NCI-H446 treated with DMSO at 0.1 percent for 48 hours (cell line): Measurements from ENCODE around the gene ARHGAP25.

Source experiments
- DNase-seq: peaks from one replicate; lab custom pipeline; 2025; lab: John Stamatoyannopoulos, UW

Gene ARHGAP25

DNA sequence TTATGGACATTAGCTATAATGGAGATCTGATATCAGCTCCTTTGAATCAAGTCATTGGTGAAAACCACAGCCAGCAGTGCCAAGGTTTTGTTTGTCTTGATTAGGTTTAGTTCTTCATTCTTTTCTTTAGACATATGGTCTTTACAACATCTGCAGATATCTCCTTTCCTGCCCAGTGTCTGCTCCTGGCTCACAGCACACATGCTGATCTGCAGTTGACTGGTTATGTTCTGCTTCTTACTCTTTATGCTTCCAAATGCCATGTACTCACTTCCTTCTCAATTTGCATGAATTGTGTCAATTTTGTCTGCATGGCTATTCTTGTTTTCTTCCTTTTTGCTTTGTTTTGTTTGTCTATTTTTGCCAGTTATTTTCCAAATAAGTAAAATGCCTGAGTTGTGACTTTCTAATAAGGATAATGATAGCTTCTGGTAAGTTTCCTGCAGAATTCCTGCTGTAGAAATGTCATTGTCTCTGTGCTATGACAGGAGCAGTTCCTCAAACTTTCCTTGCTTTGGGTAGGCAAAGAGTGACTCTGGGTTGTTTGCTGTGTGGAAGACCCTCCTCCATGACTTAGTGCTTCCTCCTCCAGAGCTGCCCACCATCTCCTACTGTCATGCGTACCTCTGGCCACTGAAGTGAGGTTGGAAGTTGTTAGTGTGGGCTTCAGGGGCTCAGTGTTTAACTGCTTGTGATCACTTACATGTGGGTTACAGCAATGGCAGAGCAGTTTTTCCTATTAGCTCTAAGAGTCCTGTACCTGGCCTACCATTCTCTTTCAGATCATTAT, 8.2 kb downstream of the ARHGAP25 start:
- DNase-seq, result no peak

- no peak for DNase-seq
Measured at GRCh38 chr2:68743531-68743930, 8.9 kb downstream of the ARHGAP25 start.

DNA sequence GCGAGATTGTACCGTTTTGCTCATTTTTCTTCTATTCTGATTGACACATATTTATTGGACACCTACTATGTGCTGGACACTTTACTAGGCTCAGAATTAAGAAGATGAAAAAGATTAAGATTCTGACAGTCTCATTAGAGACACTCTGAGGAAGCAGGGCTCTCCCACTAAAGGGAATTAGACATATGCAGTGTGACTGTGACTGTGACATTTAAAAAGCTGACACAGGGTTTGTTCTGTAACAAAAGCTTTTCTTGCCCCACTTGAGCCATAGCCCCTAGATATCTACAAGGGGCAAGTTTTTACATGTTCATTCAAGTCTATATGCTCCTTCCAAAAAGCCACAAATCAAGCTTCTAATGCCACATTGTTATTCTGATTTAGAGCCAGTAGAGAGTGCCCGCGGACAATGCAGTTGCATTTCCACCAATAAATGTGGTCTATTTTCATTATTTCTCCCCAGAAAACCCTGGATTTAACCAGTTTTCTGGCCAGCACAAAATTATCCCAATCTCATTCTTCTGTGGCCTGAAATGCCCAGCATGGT, 9.8 kb downstream of the ARHGAP25 start:
- DNase-seq, result no peak

DNA sequence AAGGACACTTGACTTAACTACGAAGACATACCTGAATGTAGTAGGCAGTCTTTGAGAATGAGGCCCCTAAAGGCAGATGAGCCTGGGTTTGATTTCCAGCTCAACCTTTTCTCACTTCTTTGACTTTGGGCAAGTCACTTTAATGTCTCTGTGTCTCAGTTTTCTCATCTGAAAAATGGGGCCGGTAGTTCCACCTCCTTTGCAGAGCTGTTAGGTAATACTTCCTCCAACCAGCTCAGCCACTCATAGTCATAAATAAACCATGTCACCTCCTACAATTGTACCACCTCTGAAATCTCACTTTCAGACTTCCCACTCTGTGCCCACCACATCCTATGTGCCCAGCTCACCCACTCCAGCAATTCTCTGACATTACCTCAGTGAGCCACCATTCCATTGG, 10.4 kb downstream of the ARHGAP25 start:
- no peak for DNase-seq

DNA sequence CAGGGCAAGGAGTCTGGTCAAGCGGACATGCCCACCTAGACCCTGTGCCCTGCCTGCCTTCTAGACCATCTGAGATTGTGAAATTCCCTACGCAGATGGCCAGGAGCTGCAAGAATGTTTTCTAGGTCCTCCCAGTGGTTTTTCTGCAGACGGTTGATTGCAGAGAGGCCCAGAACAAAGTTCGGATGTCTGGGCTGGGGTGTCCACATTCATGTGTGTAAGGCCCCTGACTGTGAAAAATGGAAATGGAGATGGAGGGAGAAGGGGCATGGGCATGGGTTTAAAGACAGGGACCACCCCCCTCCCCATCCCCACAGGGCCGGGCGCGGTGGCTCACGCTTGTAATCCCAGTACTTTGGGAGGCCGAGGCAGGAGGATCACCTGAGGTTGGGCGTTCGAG, 11.8 kb downstream of the ARHGAP25 start:
- DNase-seq, result no peak

DNA sequence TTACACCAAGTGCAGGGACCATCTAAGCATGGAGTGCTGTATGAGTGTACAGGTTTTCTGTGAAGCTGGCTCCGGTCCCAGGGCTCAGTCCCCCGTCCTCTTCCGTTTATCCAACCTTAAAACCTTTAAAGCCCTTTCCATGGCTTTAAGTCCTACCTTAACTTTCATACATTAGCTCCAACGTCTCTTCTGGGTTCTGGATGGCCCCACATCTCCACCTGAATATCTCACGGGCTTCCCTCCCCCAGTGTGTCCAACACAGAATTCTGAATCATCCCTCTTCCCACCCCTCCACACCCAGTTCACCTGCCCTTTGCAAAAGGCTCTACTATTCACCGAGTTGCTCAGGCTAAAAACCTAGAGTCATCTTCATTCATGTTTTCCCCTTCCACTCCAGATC, 12.8 kb downstream of the ARHGAP25 start:
- no peak for DNase-seq

GRCh38 chr2:68747900-68748299, 13.3 kb downstream of the ARHGAP25 start:
- no peak for DNase-seq

- DNase-seq, result no peak
Measured at GRCh38 chr2:68748568-68748967, 14.0 kb downstream of the ARHGAP25 start.

DNA sequence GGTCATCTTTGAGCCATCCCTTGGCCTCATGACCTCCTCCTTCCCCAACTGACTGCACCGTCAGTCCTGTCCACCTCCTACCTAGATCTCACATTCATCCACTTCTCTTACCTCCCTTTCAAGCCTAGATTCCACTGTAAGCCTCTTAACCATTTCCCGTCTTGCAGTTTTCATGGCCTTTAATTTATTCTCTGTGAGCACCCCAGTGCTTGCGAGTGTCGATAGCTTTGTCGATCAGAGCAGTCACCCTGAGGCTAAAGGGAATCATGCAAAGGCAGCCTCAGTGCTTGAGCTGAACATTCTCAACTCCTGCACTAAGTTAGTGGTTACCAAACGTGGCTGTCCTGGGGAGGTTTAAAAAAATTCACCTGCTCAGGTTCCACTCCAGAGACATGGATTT, 14.7 kb downstream of the ARHGAP25 start:
- no peak for DNase-seq

GRCh38 chr2:68750592-68751396, 16.2 kb downstream of the ARHGAP25 start:
- DNase-seq, result no peak

- peak; percentile 53 for DNase-seq
Measured at GRCh38 chr2:68751397-68752339, 17.1 kb downstream of the ARHGAP25 start.

DNA sequence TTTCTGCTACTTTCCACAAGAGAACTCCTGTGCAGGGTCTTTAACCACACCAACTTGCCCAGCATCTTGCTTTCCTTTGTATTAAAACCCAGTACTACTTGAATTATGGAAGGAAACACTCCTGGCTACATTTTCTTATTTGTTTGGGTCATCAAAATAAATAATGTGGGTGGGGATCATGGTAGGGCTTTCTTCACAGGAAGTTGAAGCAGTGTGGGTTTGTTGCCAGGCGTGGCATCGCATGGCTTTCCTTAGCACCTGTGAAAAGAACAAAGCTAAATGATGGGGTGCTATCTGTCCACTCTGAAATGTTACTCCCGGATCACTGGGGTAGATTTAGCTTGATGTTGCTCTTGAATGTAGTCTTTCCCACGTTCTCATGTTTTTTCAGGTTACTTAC, 18.7 kb downstream of the ARHGAP25 start:
- DNase-seq, result no peak

DNA sequence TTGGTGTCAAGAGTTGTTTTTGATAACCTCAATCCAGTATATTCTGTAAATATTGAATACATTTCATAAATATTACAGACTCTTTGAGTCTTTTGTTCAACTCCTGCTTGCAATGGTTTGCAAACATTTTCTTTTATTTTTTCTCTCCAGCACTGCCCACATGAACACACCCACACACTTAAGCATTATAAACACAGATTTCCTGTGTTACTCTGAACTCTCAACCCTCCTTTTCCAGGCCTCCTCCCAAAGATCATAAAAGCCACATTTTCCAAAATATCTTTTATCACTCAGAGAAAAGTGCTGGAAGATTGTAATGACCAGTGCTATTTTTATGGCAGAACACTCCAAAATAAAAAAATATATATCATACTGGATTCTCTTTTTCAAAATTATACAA, 20.5 kb downstream of the ARHGAP25 start:
- no peak for DNase-seq

DNA sequence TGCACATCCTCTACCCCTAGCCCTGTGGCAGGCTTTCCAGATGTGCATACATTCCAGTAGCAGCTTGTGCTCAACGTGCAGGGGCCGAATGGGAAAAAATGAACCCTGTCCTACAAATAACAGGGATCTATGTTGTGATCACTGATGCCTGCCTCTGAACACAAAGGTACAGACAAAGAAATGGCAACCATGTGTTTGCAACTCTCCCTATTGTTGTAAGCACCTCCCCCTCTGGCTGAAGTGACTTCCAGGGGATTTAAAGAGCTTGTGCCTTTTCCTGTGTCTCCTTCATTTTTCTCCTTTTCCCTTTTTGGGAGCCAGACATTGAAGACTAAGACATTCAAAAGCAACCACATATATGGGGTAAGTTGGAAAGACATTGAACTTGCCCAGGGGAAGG, 21.6 kb downstream of the ARHGAP25 start:
- no peak for DNase-seq

GRCh38 chr2:68757081-68757480, 22.5 kb downstream of the ARHGAP25 start:
- no peak for DNase-seq

GRCh38 chr2:68762100-68762499, 27.5 kb downstream of the ARHGAP25 start:
- no peak for DNase-seq

- DNase-seq, result no peak
Measured at GRCh38 chr2:68762665-68763064, 28.1 kb downstream of the ARHGAP25 start.

GRCh38 chr2:68764041-68764805, 29.6 kb downstream of the ARHGAP25 start:
- no peak for DNase-seq

- DNase-seq, result no peak
Measured at GRCh38 chr2:68764806-68765311, 30.2 kb downstream of the ARHGAP25 start.

DNA sequence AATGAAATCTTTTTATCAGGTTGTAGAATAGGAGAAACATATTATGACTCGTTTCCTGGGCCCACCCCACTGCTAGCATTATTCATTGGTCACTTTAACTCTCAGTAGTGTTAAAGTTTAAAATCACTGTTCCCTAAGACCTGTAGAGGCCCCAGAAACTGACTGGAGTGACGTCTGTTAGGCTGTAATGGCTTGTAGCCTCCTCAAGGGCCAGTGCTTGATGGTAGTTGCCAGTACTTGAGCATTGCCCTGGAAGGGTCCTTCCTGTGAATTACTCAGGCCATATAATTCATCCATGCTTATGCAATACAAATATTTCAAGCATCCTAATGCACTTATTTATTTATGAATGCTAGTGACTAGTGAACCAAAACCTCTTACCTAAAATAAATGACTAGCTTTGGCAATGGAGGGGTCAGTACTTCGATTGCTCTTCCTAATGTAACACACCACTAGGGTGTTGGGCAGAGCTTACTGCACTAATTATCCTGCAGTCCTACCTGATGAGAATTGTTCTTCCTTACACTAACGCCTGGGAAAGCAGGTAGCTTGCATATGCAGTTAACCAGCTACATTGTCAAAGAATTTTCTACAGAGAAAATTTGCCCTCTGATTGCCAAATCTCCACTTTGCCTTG, 31.2 kb downstream of the ARHGAP25 start:
- no peak for DNase-seq
